GM21367 (cell line): ENCODE measurements around the gene ACVR1.
"Not testable (repeated sequence)": the region's sequence is repeated elsewhere in the genome, so short reads cannot be mapped to it uniquely, and the experiment has no call there.

ENCODE experiments used
- ATAC-seq: cut with Tn5 transposase; IDR thresholded peaks from one replicate; pipeline ENCODE4 v1.9.1; 2021; ENCODE audit not compliant: unreplicated experiment

The ACVR1 gene

DNA sequence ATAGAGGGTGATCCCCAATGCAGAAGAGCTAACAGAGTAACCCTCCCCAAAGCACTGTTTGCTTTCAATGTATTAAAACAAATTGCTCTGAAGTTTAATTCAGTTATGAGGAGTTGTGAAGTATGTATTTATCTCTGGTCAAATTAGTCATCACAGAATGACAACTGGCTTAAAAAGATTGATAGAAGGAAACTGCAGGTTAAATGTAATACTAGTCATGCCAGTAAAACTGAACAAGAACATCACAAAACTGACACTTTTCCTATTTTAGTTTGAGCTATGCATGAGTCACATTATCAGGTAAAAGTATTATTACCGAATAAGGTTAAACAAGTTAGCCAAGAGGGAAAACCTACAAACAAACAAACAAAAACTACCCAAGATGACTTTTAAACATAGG, 148.4 kb downstream of the ACVR1 start:
- ATAC-seq: no peak

DNA sequence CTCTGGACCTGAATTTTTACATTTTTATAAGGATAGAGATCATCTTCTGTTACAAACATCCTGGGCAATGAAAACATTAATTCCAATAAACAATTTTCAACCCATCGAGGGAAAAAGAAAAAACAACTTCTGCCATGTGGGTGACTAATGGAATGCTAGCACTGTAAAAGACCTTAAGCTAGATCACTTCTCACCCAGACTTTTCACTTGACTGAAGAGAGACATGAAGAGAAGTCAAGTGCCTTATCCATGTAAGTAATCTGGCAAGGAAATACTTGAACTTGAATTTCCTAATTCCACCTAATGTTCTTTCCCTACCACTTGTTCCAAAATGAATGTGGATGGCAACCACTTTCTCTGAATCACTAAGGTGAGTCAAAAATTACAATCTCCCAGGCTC, 149.2 kb downstream of the ACVR1 start:
- no peak for ATAC-seq

DNA sequence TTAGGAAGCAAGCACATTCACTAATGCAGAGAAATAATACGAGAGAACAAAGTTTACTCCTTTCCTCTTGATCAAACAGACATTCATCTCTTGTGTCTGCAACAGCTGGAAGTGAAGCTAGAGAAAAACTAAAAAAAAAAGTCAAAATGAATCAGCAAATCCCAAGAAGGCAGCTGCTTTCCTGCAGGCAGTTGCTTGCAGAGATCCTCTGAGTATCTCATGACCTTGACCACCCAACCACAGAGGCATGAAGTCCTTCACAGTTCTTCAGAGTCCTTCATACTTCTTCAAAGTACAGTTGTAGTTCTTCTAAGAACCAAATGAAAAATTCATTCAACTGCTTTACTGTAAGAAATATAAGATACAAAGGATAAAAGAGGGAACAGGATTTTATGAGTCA, 150.3 kb downstream of the ACVR1 start:
- ATAC-seq: no peak

GRCh38 chr2:157722580-157723234, 153.4 kb downstream of the ACVR1 start:
- ATAC-seq: no peak

GRCh38 chr2:157720504-157720903, 155.6 kb downstream of the ACVR1 start:
- ATAC-seq: no peak

- ATAC-seq: not testable (repeated sequence)
Measured at GRCh38 chr2:157704653-157705052, 171.5 kb downstream of the ACVR1 start.

GRCh38 chr2:157704148-157704547, 172.0 kb downstream of the ACVR1 start:
- not testable (repeated sequence) for ATAC-seq

GRCh38 chr2:157699806-157700205, 176.3 kb downstream of the ACVR1 start:
- ATAC-seq: no peak

- no peak for ATAC-seq
Measured at GRCh38 chr2:157699009-157699408, 177.1 kb downstream of the ACVR1 start.

GRCh38 chr2:157698430-157698829, 177.7 kb downstream of the ACVR1 start:
- no peak for ATAC-seq

DNA sequence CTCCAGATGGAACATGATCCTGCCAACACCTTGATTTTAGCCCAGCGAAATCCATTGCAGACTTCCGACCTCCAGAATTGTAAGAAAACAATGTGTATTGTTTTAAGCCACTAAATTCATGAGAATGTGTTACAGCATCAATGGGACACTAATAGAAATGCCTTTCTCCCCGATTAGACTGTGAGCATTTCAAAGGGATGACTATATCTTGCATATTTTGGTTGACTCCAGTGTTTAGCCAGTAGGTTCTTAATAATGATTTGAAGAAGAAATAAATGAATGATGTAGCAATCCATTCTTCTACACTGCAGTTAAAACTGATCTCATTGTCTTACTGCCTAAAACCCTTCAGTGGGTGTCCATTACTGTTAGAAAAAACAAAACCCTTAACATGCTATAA, 180.1 kb downstream of the ACVR1 start:
- no peak for ATAC-seq

GRCh38 chr2:157692768-157693167, 183.4 kb downstream of the ACVR1 start:
- no peak for ATAC-seq

GRCh38 chr2:157691695-157692094, 184.4 kb downstream of the ACVR1 start:
- no peak for ATAC-seq

DNA sequence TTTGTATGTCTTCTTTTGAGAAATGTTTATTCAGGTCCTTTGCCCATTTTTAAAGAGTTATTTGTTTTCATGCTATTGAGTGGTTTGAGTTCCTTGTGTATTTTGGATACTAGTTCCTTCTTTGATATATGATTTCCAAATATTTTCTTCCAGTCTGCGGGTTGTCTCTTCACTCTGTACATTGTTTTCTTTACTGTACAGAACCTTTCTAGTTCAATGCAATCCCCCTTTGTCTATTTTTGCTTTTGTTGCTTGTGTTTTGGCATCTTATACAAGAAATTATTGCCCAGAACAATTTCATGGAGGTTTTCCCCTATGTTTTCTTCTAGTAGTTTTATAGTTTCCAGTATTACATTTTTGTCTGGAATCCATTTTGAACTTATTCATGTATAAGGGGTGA, 185.0 kb downstream of the ACVR1 start:
- ATAC-seq: no peak
